Activated naive CD4-positive, alpha-beta T cell treated with Interleukin-2 at 50 U/mL for 16 hours (primary cell): ENCODE results near the gene RXFP4.
"Not testable (repeated sequence)": the region's sequence is repeated elsewhere in the genome, so short reads cannot be mapped to it uniquely, and the experiment has no call there.

ENCODE experiments used
- DNase-seq: peaks from one replicate; pipeline ENCODE4 v3.0.0-alpha.2; 2020

Gene RXFP4

DNA sequence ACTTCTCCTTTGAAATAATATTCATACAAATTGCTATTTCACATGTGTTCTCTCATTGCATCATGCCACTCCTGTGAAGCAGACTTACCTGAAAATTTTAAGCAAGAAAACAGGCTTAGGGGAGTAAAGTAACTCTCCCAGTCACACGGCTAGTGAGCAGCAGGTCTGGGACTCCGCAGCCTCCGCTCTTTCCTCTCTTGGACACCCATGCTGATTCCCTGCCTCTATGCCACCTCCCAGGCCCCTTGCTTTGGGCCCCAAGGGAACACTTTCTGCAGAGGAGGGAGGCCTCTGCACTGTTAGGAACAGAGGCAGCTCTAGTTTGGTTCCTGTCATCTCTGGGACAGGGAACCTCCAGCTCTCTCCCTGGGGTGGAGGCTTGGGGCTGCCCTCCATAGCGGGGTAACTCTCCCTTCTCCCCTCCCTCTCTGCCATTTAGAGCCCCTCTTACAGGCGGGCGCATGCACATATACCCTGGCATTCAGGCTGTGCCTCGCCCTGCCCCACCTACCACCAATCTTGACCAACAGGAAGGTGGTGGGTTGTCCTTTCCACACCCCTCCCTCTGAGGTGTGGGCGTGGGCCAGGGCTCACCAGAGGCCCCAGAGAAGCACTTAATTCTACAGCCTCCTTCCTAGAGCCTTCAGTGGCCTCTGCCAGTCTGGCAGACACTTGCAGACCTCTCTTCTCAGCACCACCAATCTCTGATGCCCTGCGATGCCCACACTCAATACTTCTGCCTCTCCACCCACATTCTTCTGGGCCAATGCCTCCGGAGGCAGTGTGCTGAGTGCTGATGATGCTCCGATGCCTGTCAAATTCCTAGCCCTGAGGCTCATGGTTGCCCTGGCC, at the start of gene RXFP4:
Gene RXFP4 (plus strand): TSS at position 646 of the 852 bp plus-strand sequence. CDS start 72 bp downstream, at position 718.
- no peak for DNase-seq

- DNase-seq, result no peak
Observed at GRCh38 chr1:155892796-155893195, 48.6 kb upstream of the RXFP4 start.

DNA sequence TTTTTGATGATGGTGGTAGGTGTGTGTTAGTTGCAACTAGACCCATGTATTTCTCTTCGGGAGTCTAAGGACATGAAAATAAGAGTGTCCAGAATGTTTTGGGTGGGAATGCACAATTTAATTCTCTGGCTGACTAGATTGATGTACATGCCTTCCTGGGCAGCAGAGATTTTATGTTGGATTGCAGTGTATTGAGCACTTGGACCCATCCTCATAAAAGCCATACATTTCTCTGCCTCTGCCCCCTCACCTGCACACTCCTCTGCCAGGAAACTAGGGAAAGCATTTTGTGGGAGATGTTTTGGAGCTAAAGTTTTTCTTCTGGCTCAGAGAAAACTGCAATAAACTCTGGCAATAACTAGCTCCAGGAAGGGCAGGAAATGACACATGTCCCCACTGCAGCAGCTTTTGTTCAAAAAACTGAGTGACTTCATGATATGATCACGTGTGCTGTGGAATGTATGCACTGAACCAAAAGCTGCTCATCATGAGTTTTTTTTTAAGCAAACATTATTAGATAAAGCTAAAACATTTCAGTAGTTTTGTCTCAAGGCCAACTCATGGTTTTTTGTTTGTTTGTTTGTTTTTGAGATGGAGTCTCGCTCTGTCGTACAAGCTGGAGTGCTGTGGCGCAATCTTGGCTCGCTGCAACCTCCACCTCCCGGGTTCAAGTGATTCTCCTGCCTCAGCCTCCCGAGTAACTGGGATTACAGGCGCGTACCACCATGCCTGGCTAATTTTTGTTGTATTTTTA, 47.9 kb upstream of the RXFP4 start:
- no peak for DNase-seq

DNA sequence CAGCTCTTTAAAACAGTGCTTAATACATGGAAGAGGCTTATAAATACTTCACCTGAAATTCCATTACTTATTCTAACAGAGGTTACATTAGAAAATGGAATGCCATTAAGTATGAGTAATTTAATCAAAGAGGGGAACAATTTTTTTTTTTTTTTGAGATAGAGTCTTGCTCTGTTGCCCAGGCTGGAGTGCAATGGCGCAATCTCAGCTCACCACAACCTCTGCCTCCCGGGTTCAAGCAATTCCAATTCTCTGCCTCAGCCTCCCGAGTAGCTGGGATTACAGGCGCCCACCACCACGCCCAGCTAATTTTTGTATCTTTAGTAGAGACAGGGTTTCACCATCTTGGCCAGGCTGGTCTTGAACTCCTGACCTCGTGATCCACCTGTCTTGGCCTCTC, 45.8 kb upstream of the RXFP4 start:
- not testable (repeated sequence) for DNase-seq

- not testable (repeated sequence) for DNase-seq
Observed at GRCh38 chr1:155896476-155896875, 45.0 kb upstream of the RXFP4 start.

GRCh38 chr1:155897746-155898145, 43.7 kb upstream of the RXFP4 start:
- DNase-seq, result no peak

DNA sequence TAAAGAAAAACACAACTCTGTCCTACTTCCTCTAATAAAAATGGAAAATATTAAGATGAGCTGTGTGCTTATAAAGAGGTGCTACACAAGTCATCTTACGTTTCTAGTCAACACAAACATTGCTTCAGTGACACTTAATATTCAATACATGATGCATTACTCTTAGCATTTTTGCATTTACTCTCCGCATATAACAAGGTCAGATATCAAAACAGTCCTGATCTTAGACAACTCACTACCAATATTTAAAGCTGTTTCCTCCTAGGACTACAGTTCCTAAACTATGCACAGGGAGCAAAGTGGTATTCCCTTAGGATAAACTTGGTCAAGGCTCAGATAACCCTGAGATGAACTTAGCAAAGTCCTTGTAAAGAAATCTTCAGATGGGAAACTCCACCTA, 42.5 kb upstream of the RXFP4 start:
- no peak for DNase-seq

- no peak for DNase-seq
Observed at GRCh38 chr1:155899683-155900082, 41.8 kb upstream of the RXFP4 start.

DNA sequence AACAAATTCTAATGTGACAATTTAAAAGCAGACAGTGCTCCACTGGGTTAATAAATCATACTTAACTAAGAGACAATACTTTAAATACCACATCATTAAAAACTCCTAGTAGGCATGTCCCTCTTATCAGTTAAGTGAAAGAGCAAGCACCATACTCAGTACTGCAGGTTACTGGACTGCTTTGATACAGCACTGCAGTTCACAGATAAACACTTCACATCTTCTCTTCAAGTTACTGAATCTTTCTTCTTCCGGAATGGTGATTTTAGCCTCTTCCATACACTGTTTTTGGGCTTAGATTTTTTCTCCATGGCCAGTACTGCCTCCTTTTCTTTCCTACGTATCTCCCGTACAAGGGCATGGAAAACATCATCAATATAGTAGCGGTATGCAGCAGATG, 41.3 kb upstream of the RXFP4 start:
- DNase-seq, result no peak

GRCh38 chr1:155904261-155904660, 37.2 kb upstream of the RXFP4 start:
- DNase-seq, result no peak

- no peak for DNase-seq
Observed at GRCh38 chr1:155909894-155910293, 31.5 kb upstream of the RXFP4 start.

- DNase-seq, result no peak
Observed at GRCh38 chr1:155910621-155911121, 30.8 kb upstream of the RXFP4 start.

DNA sequence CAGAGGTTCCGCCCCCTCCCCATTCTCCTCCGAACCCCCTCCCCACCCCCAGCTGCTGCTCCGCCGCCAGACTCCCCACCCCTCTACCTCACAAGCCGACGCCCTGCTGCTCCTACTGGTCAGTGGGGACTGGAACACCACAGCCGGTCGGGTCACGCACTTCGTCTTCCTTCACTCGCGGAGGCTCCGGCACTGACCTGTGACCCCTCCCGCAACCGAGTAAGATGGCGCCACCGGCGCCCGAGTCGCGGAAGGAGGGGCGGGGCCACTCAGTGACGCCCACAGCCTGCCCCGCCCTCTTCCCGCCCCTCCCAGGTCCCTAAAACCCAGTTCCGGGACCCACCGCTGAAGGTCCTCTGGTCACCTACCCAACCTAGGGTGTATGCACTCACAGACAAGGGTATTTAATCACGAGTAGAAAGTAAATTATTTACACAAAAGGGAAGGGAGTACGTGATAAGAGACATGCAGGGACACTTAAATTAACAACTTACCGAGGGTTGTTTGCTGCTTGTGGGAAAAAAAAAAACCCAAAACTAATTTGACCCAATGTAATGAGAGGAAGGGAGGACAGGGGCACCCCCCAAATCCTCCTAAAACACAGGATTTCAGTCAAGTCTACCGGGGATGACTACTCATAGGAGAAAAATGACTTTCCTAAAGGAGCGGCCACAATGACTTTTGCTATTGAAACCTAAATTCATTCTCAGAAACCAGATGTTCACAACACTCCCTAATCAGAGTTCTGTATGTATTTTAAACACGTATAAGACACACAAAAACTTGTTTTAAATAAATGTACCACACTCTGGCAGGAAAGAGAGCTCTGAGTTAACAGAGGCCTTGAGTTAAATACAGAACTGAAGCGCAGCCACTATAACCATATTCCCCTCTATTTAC, 30.0 kb upstream of the RXFP4 start, which contains the start of gene RIT1:
Gene RIT1 (minus strand): TSS at position 194 of the 900 bp plus-strand sequence. CDS start 588 bp downstream, outside the sequence.
- peak; percentile 84 for DNase-seq

GRCh38 chr1:155912056-155912536, 29.3 kb upstream of the RXFP4 start:
- no peak for DNase-seq

- no peak for DNase-seq
Observed at GRCh38 chr1:155913969-155914757, 27.3 kb upstream of the RXFP4 start.

GRCh38 chr1:155918660-155919059, 22.8 kb upstream of the RXFP4 start:
- no peak for DNase-seq

GRCh38 chr1:155919801-155920200, 21.6 kb upstream of the RXFP4 start:
- DNase-seq, result no peak

GRCh38 chr1:155920717-155921116, 20.7 kb upstream of the RXFP4 start:
- DNase-seq, result no peak

DNA sequence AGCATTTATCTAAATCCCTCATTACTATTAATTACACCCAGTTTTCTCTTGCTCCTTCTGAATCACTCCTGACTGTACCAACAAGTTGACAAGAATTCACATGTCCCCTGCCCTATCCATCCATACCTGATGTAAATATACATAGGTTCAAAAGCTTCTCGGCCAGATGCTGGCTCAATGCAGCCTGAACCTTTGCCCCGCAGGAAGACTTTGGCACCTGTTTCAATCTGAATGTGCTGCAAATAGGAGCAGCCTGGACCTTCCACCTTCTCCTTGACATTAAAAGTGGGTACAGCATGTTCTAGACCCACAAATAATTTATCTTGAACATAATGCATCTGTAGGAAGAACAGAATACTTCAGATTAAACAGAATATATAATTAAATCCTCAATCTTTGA, 15.9 kb upstream of the RXFP4 start:
- DNase-seq, result no peak

DNA sequence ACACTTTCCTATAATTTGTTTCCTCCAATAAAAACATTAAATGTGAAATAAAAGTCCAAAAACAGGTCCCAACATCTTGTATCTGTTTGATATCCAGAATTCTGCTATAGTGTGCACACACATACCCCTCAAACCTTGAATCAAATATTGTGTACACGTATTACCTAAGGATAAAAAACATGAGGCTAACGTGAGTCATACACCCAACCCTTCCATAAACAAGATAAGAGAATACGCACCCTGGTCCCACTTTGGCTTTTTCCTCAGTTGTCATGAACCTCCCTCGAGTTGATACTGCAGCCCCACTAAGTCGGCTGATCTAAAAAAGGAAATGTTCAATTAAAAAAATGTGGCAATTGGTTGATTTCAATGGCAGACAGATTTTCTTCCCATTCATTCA, 12.4 kb upstream of the RXFP4 start:
- no peak for DNase-seq

DNA sequence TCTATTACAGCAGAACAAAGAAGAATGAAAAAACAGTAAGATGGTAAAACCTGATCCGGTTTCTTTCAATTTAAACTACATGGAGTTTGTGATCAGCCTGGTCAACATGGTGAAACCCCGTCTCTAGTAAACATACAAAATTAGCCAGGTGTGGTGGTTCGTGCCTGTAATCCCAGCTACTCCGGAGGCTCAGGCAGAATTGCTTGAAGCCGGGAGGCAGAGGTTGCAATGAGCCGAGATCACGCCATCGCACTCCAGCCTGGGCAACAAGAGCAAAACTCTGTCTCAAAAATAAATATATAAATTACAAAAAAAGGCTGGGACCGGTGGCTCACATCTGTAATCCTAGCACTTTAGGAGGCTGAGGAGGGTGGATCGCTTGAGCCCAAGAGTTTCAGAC, 10.7 kb upstream of the RXFP4 start:
- not testable (repeated sequence) for DNase-seq
